B cell (primary cell): Measurements from ENCODE around the gene KCNJ4. TPM values are rescaled to one million over a fixed set of nuclear protein-coding genes. Genes with fewer than 3 reads are reported as not detected.

Experiments used
- ATAC-seq: fragments of 200-7000 bp; cut with Tn5 transposase; one replicate; pipeline ENCODE4 v1.10.0; 2021; ENCODE audit warnings: low read depth, mild to moderate bottlenecking, moderate number of reproducible peaks, moderate library complexity
- CTCF ChIA-PET: fragments of 350-600 bp; sonication (Branson Sonifier 250); formaldehyde crosslinking; loops from one replicate; lab custom pipeline; 2021; ENCODE audit warnings: antibody characterized with exemption, inconsistent platforms; lab: Charles Lee
- POLR2A ChIA-PET: fragments of 350-600 bp; sonication (Branson Sonifier 250); formaldehyde crosslinking; loops from one replicate; lab custom pipeline; 2021; ENCODE audit warnings: antibody characterized with exemption; lab: Charles Lee
- DNase-seq: peaks from one replicate; pipeline ENCODE4 v3.0.0; 2013
- H2AFZ ChIP-seq: 2 replicates; pipeline ENCODE4 v1.6.1; 2012; ENCODE audit warnings: mild to moderate bottlenecking, low read depth, low read length; ENCODE audit not compliant: insufficient read depth, poor library complexity, severe bottlenecking
- H3K27ac ChIP-seq, 2 donors: 1 replicate in 1 of 2; 2 replicates in 1 of 2; pipeline ENCODE4 v1.5.1; 2012 to 2013; ENCODE audit warnings: low read length in 2 of 2, mild to moderate bottlenecking in 2 of 2, moderate library complexity in 1 of 2
- H3K27me3 ChIP-seq, 4 experiments: fragments of 200-600 bp in 1 of 4; sonication (generic) in 1 of 4; replicated peaks in 1 of 4; 1 replicate in 2 of 4; 2 replicates in 2 of 4; pipeline versions ENCODE4 v1.6.1 to v1.7.0; 2013 to 2016; ENCODE audit warnings: low read length in 3 of 4, mild to moderate bottlenecking in 2 of 4, mixed read lengths in 1 of 4, moderate library complexity in 1 of 4; ENCODE audit not compliant: insufficient read depth in 4 of 4, control insufficient read depth in 3 of 4; ENCODE audit errors: control extremely low read depth in 1 of 4
- H3K36me3 ChIP-seq, 2 experiments: replicated peaks in 1 of 2; 1 replicate in 1 of 2; 2 replicates in 1 of 2; pipeline versions ENCODE4 v1.6.1 to v1.7.1; 2013; ENCODE audit warnings: low read length in 1 of 2; ENCODE audit not compliant: insufficient read depth in 2 of 2, control insufficient read depth in 1 of 2; ENCODE audit errors: control extremely low read depth in 1 of 2, extremely low read depth in 1 of 2
- H3K4me1 ChIP-seq, 2 donors: fragments of 200-600 bp in 1 of 2; sonication (generic) in 1 of 2; 1 replicate in 1 of 2; 2 replicates in 1 of 2; pipeline versions ENCODE4 v1.5.1 to v1.6.1; 2013 to 2017; ENCODE audit warnings: low read length in 2 of 2; ENCODE audit not compliant: control insufficient read depth in 2 of 2, insufficient read depth in 2 of 2
- H3K4me2 ChIP-seq: replicated peaks from 2 replicates; pipeline ENCODE3; 2012; ENCODE audit warnings: mild to moderate bottlenecking, low read depth, low read length; ENCODE audit not compliant: poor library complexity, severe bottlenecking
- H3K4me3 ChIP-seq, 5 experiments: fragments of 200-600 bp in 1 of 5; sonication (generic) in 1 of 5; 1 replicate in 3 of 5; 2 replicates in 2 of 5; pipeline versions ENCODE4 v1.5.1 to v1.7.0; 2011 to 2016; ENCODE audit warnings: low read length in 4 of 5, mild to moderate bottlenecking in 4 of 5, low read depth in 2 of 5, control low read depth in 1 of 5, moderate library complexity in 1 of 5; ENCODE audit not compliant: insufficient read depth in 1 of 5; ENCODE audit errors: control extremely low read depth in 1 of 5, extremely low read depth in 1 of 5
- H3K79me2 ChIP-seq: fragments of 200-600 bp; sonication (generic); one replicate; pipeline ENCODE4 v1.6.0; 2016; ENCODE audit warnings: low read length; ENCODE audit not compliant: control insufficient read depth, insufficient read depth
- H3K9ac ChIP-seq: fragments of 200-600 bp; sonication (generic); 2 replicates; pipeline ENCODE4 v1.6.1; 2017; ENCODE audit warnings: mild to moderate bottlenecking, low read length, moderate library complexity
- H3K9me3 ChIP-seq, 3 donors: one replicate each; pipeline versions ENCODE4 v1.6.1 to v1.7.1; 2013; ENCODE audit warnings: low read length in 2 of 3; ENCODE audit not compliant: control insufficient read depth in 2 of 3, insufficient read depth in 1 of 3; ENCODE audit errors: control extremely low read depth in 1 of 3
- H4K20me1 ChIP-seq: 2 replicates; pipeline ENCODE4 v1.6.0; 2012; ENCODE audit warnings: mild to moderate bottlenecking, low read length; ENCODE audit not compliant: insufficient read depth, control insufficient read depth, poor library complexity, severe bottlenecking
- H3K27ac Mint-ChIP-seq: one replicate; pipeline ENCODE4 v1.8.0; 2021; ENCODE audit warnings: mixed read lengths
- H3K27me3 Mint-ChIP-seq: one replicate; pipeline ENCODE4 v1.8.0; 2021; ENCODE audit warnings: mixed read lengths
- H3K4me1 Mint-ChIP-seq: one replicate; pipeline ENCODE4 v1.8.0; 2021; ENCODE audit warnings: mixed read lengths
- H3K4me3 Mint-ChIP-seq: one replicate; pipeline ENCODE4 v1.8.0; 2021; ENCODE audit warnings: mixed read lengths
- H3K9me3 Mint-ChIP-seq: one replicate; pipeline ENCODE4 v1.8.0; 2022; ENCODE audit warnings: mixed read lengths; ENCODE audit not compliant: insufficient read depth
- CTCF ChIP-seq: fragments of 200-600 bp; IDR thresholded peaks from one replicate; pipeline ENCODE4 v1.8.0; 2022; ENCODE audit warnings: antibody characterized with exemption, mild to moderate bottlenecking
- EZH2 ChIP-seq: IDR thresholded peaks from 2 replicates; pipeline ENCODE4 v1.6.1; 2012; ENCODE audit warnings: borderline replicate concordance, low read depth, mild to moderate bottlenecking, moderate library complexity, low read length; ENCODE audit not compliant: insufficient read depth, poor library complexity, severe bottlenecking
- WGBS: methylation state at CpG from one replicate; pipeline ENCODE4 v1.1.5; 2013; ENCODE audit warnings: missing lambda C conversion rate; ENCODE audit not compliant: insufficient coverage; 5-methylcytosine and 5-hydroxymethylcytosine counted together
- intact Hi-C: fragments of 100-400 bp; cut with micrococcal nuclease; formaldehyde crosslinking; loops from one replicate; pipeline ENCODE4 v1.10.0; 2022
- polyA plus RNA-seq: library from polyadenylated mRNA; depleted of rRNA; stranded (reverse); fragments of >200 nt; gene quantifications from 2 replicates; pipeline ENCODE4 v1.2.3, GENCODE V29; 2012
- total RNA-seq, 2 donors: library from RNA; stranded (reverse); fragments of 120-200 nt in 1 of 2; gene quantifications; 1 replicate in 1 of 2; 2 replicates in 1 of 2; pipeline versions ENCODE4 v1.2.3 to v1.2.4, GENCODE V29; 2013 to 2022

The KCNJ4 gene
- total and polyA plus RNA-seq, 2 donors (not counting 1 experiment from before 2014, with no cell fraction given): not detected

GRCh38 chr22:38403812-38404211 lies 51.2 kb downstream of the KCNJ4 start:
- Histone ChIP-seq H3K4me3 (no peak overlapping the region), H3K27ac (no peak overlapping the region), H4K20me1 (no peaks in the 10 kb centered on the region), H3K27me3 (no peaks in the 10 kb centered on the region), H3K79me2 (no peaks in the 10 kb centered on the region), H3K4me2 (no peak overlapping the region), H3K36me3 (no peaks in the 10 kb centered on the region), H2AFZ (no peak overlapping the region), H3K9me3 (no peaks in the 10 kb centered on the region), H3K9ac (no peak overlapping the region), H3K4me1 (peaks cover 0 to 6% of the 10 kb centered on the region in 2 donors)
- peaks cover 4% of the 10 kb centered on the region for H3K4me1 Mint-ChIP-seq
- H3K4me3 Mint-ChIP-seq: no peak overlapping the region
- H3K27ac Mint-ChIP-seq: no peak overlapping the region
- DNase-seq (no peak), ATAC-seq (no peak)
- ChIA-PET POLR2A (no interaction called here), CTCF (no interaction called here)
- WGBS: 82% methylated on average over 8 of the region's 8 CpGs
- TF ChIP-seq EZH2 (no peak), CTCF (no peak)
- intact Hi-C loops: no loop called here
- no peaks in the 10 kb centered on the region for H3K27me3 Mint-ChIP-seq
- H3K9me3 Mint-ChIP-seq: no peaks in the 10 kb centered on the region

- Histone ChIP-seq H2AFZ (no peak overlapping the region), H3K27me3 (no peaks in the 10 kb centered on the region), H3K4me2 (no peak overlapping the region), H3K79me2 (peaks cover 6% of the 10 kb centered on the region), H3K4me1 (peaks cover 0 to 6% of the 10 kb centered on the region in 2 donors), H4K20me1 (no peaks in the 10 kb centered on the region), H3K9ac (no peak overlapping the region), H3K36me3 (no peaks in the 10 kb centered on the region), H3K9me3 (no peaks in the 10 kb centered on the region), H3K27ac (no peak overlapping the region), H3K4me3 (no peak overlapping the region)
- intact Hi-C loops: no loop called here
- Mint-ChIP-seq H3K27ac (no peak overlapping the region), H3K4me1 (peaks cover 5% of the 10 kb centered on the region), H3K9me3 (no peaks in the 10 kb centered on the region), H3K27me3 (no peaks in the 10 kb centered on the region), H3K4me3 (no peak overlapping the region)
- ATAC-seq (no peak), DNase-seq (no peak)
- ChIA-PET POLR2A (interaction anchor here (0.7 kb wide), 1 partner anchor 190 kb away, joined by 5 read pairs; no protein-coding TSS in a partner anchor), CTCF (interaction anchor here (0.6 to 1.3 kb wide), 2 partner anchors 350 to 795 kb away, joined by 3 to 4 read pairs; no protein-coding TSS in a partner anchor)
- 96% methylated on average over 5 of the region's 12 CpGs for WGBS
- TF ChIP-seq CTCF (no peak), EZH2 (no peak)
Measured at GRCh38 chr22:38402204-38402603, 52.8 kb downstream of the KCNJ4 start.
